Adrenal gland (tissue), 12 donors: Measurements from ENCODE around the gene STXBP1. TPM values are rescaled to one million over a fixed set of nuclear protein-coding genes. Genes with fewer than 3 reads are reported as not detected.

ENCODE experiments used
- DNase-seq, 7 donors: peaks; one replicate each; pipeline ENCODE4 v3.0.0-alpha.2; 2019 to 2020
- H3K27ac ChIP-seq, 5 donors: fragments of 200-600 bp; sonication (generic) in 4 of 5; 1 replicate in 3 of 5; 2 replicates in 2 of 5; pipeline versions ENCODE4 v1.5.1 to v1.8.0; 2016 to 2020; ENCODE audit warnings: mild to moderate bottlenecking in 1 of 5
- H3K27me3 ChIP-seq: fragments of 200-600 bp; 2 replicates; pipeline ENCODE4 v1.8.0; 2021
- H3K36me3 ChIP-seq, 2 donors: fragments of 200-600 bp; replicated peaks in 1 of 2; 1 replicate in 1 of 2; 2 replicates in 1 of 2; pipeline versions ENCODE4 v1.5.1 to v1.8.0; 2018 to 2022
- H3K4me1 ChIP-seq, 2 donors: fragments of 200-600 bp; replicated peaks in 1 of 2; 1 replicate in 1 of 2; 2 replicates in 1 of 2; pipeline versions ENCODE4 v1.5.1 to v1.8.0; 2018 to 2021
- H3K4me3 ChIP-seq, 4 donors: fragments of 200-600 bp; sonication (generic) in 3 of 4; one replicate each; pipeline ENCODE4 v1.5.1; 2016 to 2018
- H3K9me3 ChIP-seq, 3 donors: fragments of 200-600 bp; sonication (generic) in 1 of 3; replicated peaks in 1 of 3; 1 replicate in 2 of 3; 2 replicates in 1 of 3; pipeline versions ENCODE4 v1.5.1 to v1.8.0; 2016 to 2021
- CTCF ChIP-seq, 6 experiments: fragments of 450-650 bp in 4 of 6; fragments of 200-600 bp in 2 of 6; sonication (generic) in 1 of 6; IDR thresholded peaks; 1 replicate in 5 of 6; 2 replicates in 1 of 6; pipeline versions ENCODE4 v1.5.1 to v1.8.0; 2016 to 2021; ENCODE audit warnings: antibody characterized with exemption in 6 of 6, mild to moderate bottlenecking in 2 of 6, moderate library complexity in 1 of 6
- POLR2A ChIP-seq, 2 donors: fragments of 450-650 bp; IDR thresholded peaks; one replicate each; pipeline ENCODE4 v1.6.1; 2017; ENCODE audit warnings: antibody characterized with exemption in 2 of 2, mild to moderate bottlenecking in 2 of 2, moderate library complexity in 1 of 2
- WGBS, 4 donors: extraction: QIAGEN DNeasy Blood & Tissue Kit in 2 of 4; methylation state at CpG; one replicate each; pipeline versions ENCODE4 v1.1.5 to v1.1.7; 2013 to 2017; 5-methylcytosine and 5-hydroxymethylcytosine counted together
- intact Hi-C, 2 donors: fragments of 100-400 bp; cut with DNase I; formaldehyde crosslinking; loops; one replicate each; pipeline versions ENCODE4 v1.14.1 to v1.15.0; 2022 to 2023
- polyA plus RNA-seq, 3 donors: library from polyadenylated mRNA; stranded (reverse); fragments of 200-250 nt in 2 of 3; fragments of 350-450 nt in 1 of 3; fragmentation: Illumina TruSeq in 1 of 3; extraction: RNeasy Lipid Tissue Mini Kit (QIAGEN cat#74804) in 1 of 3; gene quantifications; one replicate each; pipeline ENCODE4 v1.2.3, GENCODE V29; 2013 to 2014
- total RNA-seq, 9 donors: library from RNA; depleted of rRNA in 4 of 9; stranded (reverse); fragments of >200 nt in 4 of 9; fragments of 120-200 nt in 1 of 9; fragmentation: NEBNext Ultra II Directional in 1 of 9; extraction: Animal tissue kit (Norgen Biotek cat#: 25700) in 1 of 9; gene quantifications; one replicate each; pipeline versions ENCODE4 v1.1.0 to v1.2.4, GENCODE V29; 2013 to 2023
- donor health status: healthy with polysubstance abuse.
- donor health status: Bipolar disorder and iron deficiency.
- donor health status: DM: yes; HTN: yes; CAD: no.
- donor health status: DM: no; HTN: no; CAD: no.
- donor health status: DM: no; HTN: no; CAD: no.
- donor health status: DM: yes; HTN: yes; CAD: no.

Gene STXBP1
- total and polyA plus RNA-seq, 12 donors: 15.4 to 169 (median 59.6) TPM

- no peak for DNase-seq
- H3K36me3 ChIP-seq: no peaks in the 10 kb centered on the region
- no peaks in the 10 kb centered on the region for H3K9me3 ChIP-seq
- TF ChIP-seq CTCF (IDR thresholded peaks at IDR 0.05) (no peak), POLR2A (IDR thresholded peaks at IDR 0.05) (no peak)
- no peaks in the 10 kb centered on the region for H3K27me3 ChIP-seq
- peaks cover 0 to 21% of the 10 kb centered on the region in 2 donors for H3K4me1 ChIP-seq
- 59 to 81% (median 78%) methylated on average over 7 to 19 of the region's 19 CpGs for WGBS, 4 donors
- peak overlapping the region in 2 of 5 donors; percentile 65 to 71 for H3K27ac ChIP-seq
- intact Hi-C loops: loop anchor here (5.0 to 10.0 kb wide), 4 partner anchors 43 to 235 kb away; no protein-coding TSS in a partner anchor
- H3K4me3 ChIP-seq: no peak overlapping the region
Measured at GRCh38 chr9:127739614-127740330, 127.7 kb downstream of the STXBP1 start.

GRCh38 chr9:127741831-127742434 is 129.9 kb downstream of the STXBP1 start:
- 35 to 47% (median 43%) methylated on average over 31 to 38 of the region's 38 CpGs for WGBS, 4 donors
- Histone ChIP-seq H3K27me3 (no peaks in the 10 kb centered on the region), H3K36me3 (peaks cover 0 to 3% of the 10 kb centered on the region in 2 donors), H3K9me3 (no peaks in the 10 kb centered on the region), H3K27ac (peak overlapping the region in 2 of 5 donors; percentile 65 to 77), H3K4me1 (peaks cover 0 to 21% of the 10 kb centered on the region in 2 donors), H3K4me3 (peak overlapping the region in 2 of 4 donors; percentile 4 to 48)
- TF ChIP-seq POLR2A (IDR thresholded peaks at IDR 0.05) (no peak), CTCF (IDR thresholded peaks at IDR 0.05) (no peak)
- DNase-seq: peak; percentile 85 to 97 (median 90)
- intact Hi-C loops: loop anchor here (5.0 kb wide), 2 partner anchors 40 to 130 kb away; no protein-coding TSS in a partner anchor

Other genes starting within 250 kb of the STXBP1 start
- gene SLC2A8, start 215.1 kb upstream of the STXBP1 start, total RNA-seq: 100 to 1,000 TPM in 1 of 9 donors, 10 to 100 TPM in 8; 35.2 to 121 (median 67.6) TPM
- gene SLC2A8, start 215.1 kb upstream of the STXBP1 start, polyA plus RNA-seq: 10 to 100 TPM; 17.1 to 66.6 (median 54.1) TPM
- gene ZNF79, start 187.9 kb upstream of the STXBP1 start, total RNA-seq: 10 to 100 TPM in 7 of 9 donors, 1 to 10 TPM in 2; 7.8 to 16.5 (median 11.3) TPM
- gene ZNF79, start 187.9 kb upstream of the STXBP1 start, polyA plus RNA-seq: 1 to 10 TPM; 5.5 to 7.5 (median 6.8) TPM
- gene RPL12, start 160.9 kb upstream of the STXBP1 start, total RNA-seq: 1,000 to 10,000 TPM in 7 of 9 donors, 100 to 1,000 TPM in 2; 879 to 2,396 (median 1,437) TPM
- 1,000 to 10,000 TPM; 1,610 to 4,212 (median 2,925) TPM for gene RPL12, start 160.9 kb upstream of the STXBP1 start, polyA plus RNA-seq
- 10 to 100 TPM in 8 of 9 donors, 1 to 10 TPM in 1; 8.8 to 31.0 (median 29.3) TPM for gene LRSAM1, start 160.8 kb upstream of the STXBP1 start, total RNA-seq
- 10 to 100 TPM in 2 of 3 donors, 1 to 10 TPM in 1; 6.8 to 74.8 (median 36.8) TPM for gene LRSAM1, start 160.8 kb upstream of the STXBP1 start, polyA plus RNA-seq
- under 1 TPM in 5 of 9 donors, not detected in 4; 0.11 to 0.94 (median 0.20) TPM for gene CFAP157, start 94.7 kb downstream of the STXBP1 start, total RNA-seq
- under 1 TPM in 2 of 3 donors, not detected in 1; 0.67 to 0.88 TPM for gene CFAP157, start 94.7 kb downstream of the STXBP1 start, polyA plus RNA-seq
- 10 to 100 TPM; 20.8 to 48.8 (median 26.3) TPM for gene PTRH1, start 103.4 kb downstream of the STXBP1 start, total RNA-seq
- 10 to 100 TPM in 2 of 3 donors, 1 to 10 TPM in 1; 3.4 to 32.8 (median 19.5) TPM for gene PTRH1, start 103.4 kb downstream of the STXBP1 start, polyA plus RNA-seq
- gene TTC16, start 103.8 kb downstream of the STXBP1 start, total RNA-seq: 1 to 10 TPM in 1 of 9 donors, under 1 TPM in 6, not detected in 2; under 0.01 to 1.0 (median 0.26) TPM
- under 1 TPM; 0.11 to 0.57 (median 0.48) TPM for gene TTC16, start 103.8 kb downstream of the STXBP1 start, polyA plus RNA-seq
- 10 to 100 TPM; 10.8 to 30.6 (median 17.9) TPM for gene TOR2A, start 123.0 kb downstream of the STXBP1 start, total RNA-seq
- gene TOR2A, start 123.0 kb downstream of the STXBP1 start, polyA plus RNA-seq: 10 to 100 TPM in 2 of 3 donors, 1 to 10 TPM in 1; 4.3 to 16.9 (median 14.6) TPM
- 10 to 100 TPM in 4 of 9 donors, 1 to 10 TPM in 5; 4.3 to 14.2 (median 9.8) TPM for gene SH2D3C, start 166.4 kb downstream of the STXBP1 start, total RNA-seq
- gene SH2D3C, start 166.4 kb downstream of the STXBP1 start, polyA plus RNA-seq: 10 to 100 TPM in 2 of 3 donors, 1 to 10 TPM in 1; 2.1 to 27.1 (median 19.1) TPM
- 100 to 1,000 TPM in 6 of 9 donors, 10 to 100 TPM in 3; 41.0 to 238 (median 115) TPM for gene CDK9, start 173.8 kb downstream of the STXBP1 start, total RNA-seq
- 100 to 1,000 TPM in 2 of 3 donors, 10 to 100 TPM in 1; 64.0 to 202 (median 166) TPM for gene CDK9, start 173.8 kb downstream of the STXBP1 start, polyA plus RNA-seq
- 100 to 1,000 TPM in 5 of 9 donors, 10 to 100 TPM in 4; 31.1 to 359 (median 101) TPM for gene FPGS, start 190.6 kb downstream of the STXBP1 start, total RNA-seq
- gene FPGS, start 190.6 kb downstream of the STXBP1 start, polyA plus RNA-seq: 100 to 1,000 TPM in 2 of 3 donors, 10 to 100 TPM in 1; 59.6 to 176 (median 144) TPM
- 100 to 1,000 TPM in 5 of 9 donors, 10 to 100 TPM in 3, 1 to 10 TPM in 1; 4.3 to 214 (median 121) TPM for gene ENG, start 242.4 kb downstream of the STXBP1 start, total RNA-seq
- gene ENG, start 242.4 kb downstream of the STXBP1 start, polyA plus RNA-seq: 100 to 1,000 TPM in 1 of 3 donors, 10 to 100 TPM in 2; 43.2 to 116 (median 96.7) TPM